IPS DF 4.7 (cell line): ENCODE data around the gene GPR156.
A peak's percentile ranks its signal among the peaks of the same experiment; 100 is the strongest.

ENCODE experiments used
- DNase-seq: peaks from one replicate; pipeline ENCODE4 v3.0.0-alpha.2; 2013; ENCODE audit warnings: low spot score; ENCODE audit errors: extremely low read depth

Gene GPR156

DNA sequence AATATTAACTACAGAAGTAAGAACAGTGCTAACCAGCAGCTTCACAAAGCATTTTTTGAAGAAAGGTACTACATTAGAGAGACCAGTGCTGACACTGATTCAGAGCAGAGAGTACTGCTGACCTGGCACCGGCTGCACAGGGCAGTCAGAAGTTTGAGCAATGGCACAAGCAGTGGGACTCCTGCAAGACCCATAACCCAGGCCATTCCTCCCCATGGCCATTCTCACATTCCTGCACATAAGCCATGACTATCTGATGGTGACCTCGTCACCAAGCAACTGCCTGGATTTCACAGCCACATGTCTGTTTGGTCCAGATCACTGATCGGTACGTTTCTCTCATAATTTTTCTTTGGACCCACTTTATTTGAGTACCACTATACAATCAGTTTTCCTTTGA is 88.7 kb downstream of the GPR156 start:
- DNase-seq = no peak

DNA sequence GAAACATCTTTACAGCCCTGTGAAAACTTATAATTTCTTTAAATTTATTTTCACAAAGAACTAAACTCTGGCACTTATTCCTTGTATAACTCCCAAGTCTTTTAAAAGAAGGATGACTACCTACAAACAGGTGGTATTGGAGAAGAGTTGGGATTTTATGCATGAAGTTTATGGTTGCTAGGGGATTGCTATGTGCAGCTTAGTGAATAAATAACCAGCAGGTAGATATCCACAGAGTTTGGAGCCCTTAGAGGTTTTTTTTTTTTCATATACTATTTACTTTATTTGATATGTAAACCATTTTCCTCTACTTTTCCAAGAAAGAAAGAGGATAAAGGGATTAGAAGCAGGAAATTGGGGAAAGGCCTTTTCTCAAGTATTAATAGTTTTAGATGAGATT is 91.5 kb downstream of the GPR156 start:
- no peak for DNase-seq

DNA sequence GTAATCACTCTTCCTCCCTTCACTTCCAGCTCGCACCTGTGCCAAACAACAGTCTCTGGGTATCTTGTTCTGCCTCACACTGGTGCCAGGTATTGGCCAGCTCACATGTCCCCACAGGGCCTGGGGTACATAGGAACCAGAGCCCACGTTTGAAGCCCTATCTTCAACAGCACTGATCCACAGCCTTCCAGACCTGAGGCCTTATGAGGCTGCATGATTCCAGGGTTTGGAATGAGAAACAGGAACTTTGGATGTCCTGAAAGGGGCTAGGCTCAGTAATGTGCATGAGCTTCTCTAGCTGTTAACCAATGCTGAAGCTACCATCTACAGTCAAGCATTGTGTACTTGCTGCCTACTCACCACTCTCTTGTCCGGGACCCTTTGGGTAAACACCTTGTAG is 92.4 kb downstream of the GPR156 start:
- no peak for DNase-seq

DNA sequence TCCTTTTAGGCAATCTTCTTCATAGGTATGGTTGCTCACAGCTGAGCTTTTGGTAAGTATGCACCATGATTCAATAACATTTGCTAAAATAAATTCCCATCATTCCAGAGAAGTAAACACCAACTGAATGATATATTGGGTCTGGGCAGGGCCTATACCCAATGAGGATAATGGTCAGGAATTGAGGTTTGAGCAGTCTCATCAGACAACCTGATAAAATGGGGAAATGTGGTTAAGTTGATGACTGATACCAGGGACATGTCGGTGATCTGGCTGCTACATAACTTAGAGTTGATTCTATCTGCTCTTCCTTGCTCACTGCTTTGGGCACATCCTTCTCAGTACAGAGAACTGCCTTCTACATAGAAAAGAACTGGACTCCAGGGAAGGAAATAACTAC is 92.9 kb downstream of the GPR156 start:
- no peak for DNase-seq

DNA sequence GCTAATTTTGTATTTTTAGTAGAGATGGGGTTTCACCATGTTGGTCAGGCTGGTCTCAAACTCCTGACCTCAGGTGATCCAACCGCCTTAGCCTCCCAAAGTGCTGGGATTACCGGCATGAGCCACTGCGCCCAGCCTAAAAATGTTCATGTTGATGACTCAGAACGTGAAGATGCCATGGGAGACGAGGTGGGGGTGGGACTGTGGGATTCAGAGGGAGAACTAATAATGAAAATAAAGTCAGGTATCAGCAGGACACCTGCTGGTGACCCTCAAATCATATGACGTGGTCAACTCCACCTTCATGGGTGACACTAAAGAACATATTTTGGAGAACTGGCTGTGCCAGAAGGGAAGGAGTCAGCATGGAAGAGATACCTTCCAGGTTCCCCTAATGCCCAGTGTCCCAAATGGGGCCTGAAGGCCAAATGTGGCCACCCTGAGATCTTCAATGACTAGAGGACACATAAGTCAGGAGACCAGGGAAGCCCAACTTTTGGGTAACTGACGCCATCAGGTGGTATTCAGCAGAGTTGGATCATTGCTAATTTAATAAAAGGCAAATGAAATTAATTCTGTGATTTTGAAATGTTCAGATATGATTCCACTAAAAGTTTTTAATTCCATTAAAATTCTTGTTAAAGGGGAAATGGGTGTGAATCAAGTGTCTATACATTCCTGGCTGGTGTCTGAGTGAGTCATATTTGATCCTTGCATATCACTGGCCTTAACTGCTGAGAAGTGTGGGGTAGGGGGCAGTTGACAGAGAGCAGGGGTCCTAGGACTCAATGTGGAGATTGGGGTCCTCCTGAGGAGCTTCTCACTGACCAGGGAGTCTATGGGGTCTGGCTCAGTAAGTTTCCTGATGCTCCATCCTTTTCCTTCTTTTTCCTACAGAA is 102.2 kb downstream of the GPR156 start:
- no peak for DNase-seq

DNA sequence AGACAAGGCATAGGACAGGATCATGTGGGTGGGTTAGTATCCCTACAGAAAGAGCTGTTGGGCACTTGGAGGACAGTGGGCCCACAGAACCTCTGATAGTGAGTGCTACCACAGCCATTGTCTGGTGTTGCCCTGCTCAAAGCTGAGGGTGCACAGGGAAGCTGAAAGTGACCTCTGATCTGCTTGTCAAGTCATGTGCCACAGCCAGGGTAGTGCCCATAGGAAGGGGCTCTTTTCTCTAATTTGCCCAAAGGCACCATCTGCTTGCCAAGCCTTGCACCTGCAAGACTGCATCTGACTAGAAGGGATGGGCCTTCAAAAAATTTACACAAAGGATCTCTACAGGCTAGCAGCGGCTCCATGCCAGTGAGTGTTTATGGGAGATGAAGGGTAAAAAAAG is 103.4 kb downstream of the GPR156 start:
- no peak for DNase-seq

DNA sequence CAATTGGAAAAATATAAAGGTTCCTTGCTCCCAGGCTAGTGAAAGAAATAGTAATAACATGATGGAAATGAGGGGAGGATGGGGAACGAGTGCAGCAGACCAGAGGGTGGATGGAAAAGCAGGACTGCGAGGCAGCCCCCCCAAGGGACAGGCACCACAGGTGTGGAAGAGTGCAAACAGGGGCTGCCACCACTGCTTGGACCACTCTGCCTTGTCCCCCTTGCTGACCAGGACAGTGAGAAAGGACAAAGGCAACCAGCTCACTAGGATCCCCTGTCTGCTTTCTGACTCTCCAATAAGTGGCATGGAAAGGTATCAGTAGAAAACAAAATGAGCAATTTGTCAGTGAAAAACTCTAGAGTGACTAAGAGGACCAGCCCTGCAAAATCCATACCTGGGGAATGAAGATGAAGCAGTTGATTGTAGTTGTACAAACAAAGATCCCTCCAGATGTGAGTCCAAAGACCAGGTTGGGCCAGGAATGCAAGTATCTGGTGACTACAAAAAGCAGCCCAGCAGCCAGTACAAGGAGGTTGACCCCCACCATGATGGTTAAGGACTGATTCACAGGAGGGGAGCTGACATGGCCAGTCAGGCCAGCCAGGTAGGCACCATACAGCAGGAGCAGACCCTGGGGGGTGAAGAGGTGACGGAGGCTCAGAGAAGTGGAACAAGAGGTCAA is 104.2 kb downstream of the GPR156 start:
- DNase-seq = no peak

DNA sequence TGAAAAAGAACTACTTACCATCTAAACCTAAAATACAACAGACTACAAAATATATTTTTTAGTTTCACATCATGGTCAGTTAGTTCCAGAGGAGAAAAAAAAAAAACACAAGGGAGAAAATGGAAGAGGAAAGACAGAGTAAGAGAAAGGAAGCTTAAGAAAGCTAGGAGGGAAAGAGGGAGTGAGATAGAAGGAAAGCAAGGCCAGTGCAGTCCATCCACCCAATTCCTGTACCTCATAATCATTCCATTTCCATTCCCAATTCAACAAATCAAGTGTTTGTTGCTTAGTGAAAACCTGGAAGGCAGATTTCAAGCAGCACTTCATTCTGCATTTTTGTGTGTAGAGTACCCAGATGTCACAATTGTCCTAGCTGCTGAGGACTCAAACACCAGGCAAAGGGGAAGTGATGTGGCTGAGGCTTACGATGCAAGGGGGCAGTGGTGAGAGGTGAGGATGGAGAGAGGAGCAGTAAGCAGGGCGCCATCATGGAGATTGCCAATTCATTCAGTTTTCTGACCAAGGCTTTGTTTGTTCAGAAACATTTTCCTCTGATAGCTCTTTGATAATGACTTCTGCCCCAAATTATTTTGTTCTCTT is 107.2 kb downstream of the GPR156 start:
- no peak for DNase-seq

DNA sequence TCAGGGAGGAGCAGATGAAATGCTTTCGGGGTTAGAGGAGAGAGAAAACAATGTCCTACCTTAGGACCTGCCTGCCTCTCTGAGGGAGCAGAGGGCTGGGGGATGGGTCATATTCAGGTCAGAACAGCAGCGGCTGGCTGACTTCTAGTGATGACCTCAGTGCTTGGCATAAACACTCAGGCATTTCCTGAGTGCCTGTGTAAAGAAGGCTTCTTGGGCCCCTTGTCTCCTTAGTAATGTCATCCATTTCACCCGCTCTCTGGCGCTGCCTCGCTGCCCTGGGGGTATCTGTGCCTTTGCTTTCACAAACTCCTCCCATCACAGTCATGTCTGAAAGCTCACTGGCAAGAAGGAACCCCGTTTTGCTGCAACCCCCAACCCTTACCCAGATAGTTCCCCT is 107.9 kb downstream of the GPR156 start:
- peak; percentile 25 for DNase-seq

DNA sequence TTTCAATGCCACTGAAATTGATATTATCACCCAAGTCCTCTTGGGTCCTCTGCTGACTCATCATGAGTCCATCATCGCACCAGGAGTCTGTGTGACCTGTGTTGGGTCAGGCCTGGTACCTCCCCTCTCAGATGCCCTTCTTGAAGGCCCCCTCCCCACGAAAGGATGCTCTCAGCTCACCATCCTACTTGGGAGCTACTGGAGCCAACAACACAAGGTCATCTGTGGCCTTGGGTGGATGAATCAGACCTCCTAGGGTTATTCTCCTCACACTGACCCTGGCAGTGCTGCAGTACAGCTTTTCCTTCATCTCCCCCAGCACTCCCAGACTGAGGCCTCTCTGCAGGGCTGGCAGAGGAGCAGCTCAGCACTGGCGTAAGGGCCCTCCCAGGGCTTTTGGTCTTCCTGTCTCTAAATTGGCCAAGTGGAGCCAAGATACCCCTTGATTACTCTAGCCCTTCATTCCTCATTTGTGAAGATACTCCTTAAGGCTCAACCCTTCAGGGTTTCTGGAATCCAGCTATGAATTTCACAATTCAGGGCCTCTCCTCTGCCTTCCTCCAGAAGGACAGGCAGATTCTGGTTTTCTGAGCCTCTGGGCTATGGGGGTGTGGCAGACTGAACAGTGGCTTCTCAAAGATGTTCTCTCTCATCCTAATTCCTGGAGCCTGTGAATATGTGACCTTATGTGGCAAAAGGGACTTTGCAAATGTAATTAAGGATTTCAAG is 110.0 kb downstream of the GPR156 start:
- DNase-seq = no peak

DNA sequence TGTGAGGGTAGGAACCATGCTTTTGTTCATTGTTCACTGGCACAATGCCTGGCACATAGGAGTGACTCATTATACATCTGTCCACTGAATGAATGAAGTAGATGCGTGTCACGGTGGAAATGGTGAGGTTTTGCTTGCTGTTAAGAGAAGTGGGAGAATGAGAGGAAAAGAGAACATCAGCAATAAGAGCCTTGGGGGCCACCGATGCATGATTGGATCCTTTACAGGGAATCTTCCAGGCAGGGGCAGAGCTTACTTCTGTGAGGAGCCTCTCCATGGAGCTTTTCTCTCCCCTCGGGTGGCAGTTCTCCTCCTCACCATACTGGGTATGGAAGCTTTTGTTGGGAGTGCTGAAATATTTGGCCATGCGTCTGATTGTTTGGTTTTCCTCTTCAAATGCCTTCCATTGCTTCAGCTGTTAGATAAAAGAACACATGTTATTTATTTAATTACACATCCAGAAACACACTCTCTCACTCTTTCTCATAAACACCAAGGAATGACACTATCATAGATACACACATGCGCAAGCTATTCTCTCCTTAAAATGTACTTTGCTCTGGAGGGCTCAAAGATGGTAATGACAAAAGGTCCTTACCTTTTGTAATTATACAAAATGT is 111.9 kb downstream of the GPR156 start:
- no peak for DNase-seq

DNA sequence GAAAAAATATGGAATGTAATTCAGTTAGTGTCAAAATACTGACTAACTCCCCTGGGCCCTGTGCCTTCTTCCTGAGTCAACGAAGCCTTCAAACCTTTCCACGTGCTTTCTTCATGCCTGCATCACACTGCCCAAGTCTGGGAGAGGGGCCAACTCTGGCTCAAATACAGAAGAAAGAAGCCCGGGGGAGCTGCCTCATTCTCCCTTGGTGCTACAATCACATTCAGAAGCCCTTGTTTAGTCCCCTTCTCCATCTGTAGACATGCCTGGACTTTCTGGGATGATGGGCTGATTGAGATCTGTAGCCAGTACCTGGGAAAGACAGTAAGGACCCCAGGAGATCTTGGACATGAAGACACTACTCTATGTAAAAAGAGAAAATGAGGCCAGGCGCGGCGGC is 113.0 kb downstream of the GPR156 start:
- no peak for DNase-seq

DNA sequence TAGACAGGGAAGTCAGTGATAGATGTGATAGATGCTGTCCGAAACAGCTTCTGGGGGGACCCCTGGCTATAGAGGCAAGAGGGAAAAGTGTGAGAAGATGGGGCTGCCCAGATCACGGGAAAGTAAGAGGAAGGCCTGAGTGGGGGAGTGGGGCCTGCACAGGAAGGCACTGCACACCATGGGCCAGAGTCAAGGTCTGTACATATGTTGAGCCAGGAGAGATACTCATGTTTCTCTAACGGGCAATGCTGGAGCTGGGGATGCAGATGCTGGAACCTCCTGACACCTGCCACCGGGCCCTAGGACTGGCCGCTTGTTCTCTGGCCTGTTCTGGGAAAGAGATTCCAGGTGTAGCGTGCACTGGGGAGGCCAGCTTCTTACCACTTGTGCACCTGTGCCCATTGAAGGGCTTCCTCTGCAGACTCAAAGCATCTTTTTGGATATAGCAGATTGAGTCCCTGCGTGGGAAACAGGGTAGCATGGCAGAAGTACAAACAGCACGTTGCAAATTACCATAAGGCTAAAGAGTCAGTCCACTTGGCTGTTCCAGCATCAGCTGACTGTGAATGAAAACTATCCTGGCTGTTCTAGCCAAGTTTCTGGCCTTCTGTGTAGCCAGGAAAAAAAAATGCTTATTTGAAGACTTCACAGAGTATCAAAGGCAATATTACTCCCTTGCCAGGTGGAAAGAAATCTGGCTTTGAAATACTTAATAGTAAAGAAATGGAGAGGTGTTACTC is 113.7 kb downstream of the GPR156 start:
- DNase-seq = no peak

DNA sequence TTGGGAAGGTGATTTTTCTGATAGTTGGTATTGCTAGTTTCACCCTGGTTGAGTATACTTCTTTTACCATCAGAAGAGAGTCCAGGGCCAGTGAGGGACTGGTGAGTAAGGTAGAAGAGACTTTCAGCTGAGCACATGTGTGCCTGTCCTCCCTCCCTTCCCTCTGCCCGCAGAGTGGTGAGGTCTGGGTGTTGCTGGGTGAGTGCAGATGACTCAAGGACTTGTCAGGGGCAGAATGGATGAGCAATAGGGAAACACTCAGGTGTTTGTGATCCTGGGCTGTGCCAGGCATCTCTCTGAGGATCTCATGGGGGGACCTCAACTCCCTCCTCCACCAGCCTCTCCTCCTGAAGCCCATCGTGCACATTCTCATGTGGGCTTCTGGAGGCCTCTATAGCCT is 114.8 kb downstream of the GPR156 start:
- DNase-seq = no peak

DNA sequence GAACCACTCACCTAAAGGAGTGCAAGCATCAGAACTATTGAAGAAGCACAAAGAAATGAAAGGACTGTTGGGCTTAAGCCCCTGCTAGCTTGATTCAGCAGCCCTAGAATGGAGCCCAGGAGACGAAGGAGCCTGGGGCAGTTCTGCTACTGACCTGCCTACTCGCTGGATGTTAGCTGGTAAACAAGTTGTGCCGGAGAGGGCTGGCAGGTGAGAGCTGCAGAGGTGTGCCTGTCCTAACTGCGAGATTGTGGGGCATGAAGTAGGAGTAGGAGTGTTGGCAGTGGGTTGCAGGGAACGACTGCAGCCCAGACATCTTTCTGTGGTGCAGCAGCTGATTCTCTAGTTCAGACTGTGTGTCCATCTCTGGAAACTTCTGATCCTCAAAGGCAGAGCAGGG is 115.6 kb downstream of the GPR156 start:
- DNase-seq = no peak

DNA sequence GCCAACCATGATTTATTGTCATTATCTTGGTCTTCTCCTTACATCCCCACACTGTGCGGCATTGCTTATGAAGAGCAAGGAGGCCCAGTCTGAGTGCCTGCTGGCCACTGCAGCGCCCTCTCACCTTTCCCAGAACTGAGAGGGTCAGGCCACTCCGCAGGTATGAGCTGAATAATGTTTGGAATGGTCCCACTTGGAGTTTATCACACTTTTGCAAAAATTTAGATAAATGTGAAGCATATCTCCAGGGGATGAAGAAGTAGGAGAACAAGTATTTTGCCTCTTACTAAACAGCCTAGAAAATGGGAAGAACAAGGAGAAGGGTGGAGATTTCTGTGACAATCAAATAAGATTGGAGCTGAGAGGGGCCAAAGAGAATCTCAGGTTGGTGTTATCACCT is 116.4 kb downstream of the GPR156 start:
- DNase-seq = no peak

DNA sequence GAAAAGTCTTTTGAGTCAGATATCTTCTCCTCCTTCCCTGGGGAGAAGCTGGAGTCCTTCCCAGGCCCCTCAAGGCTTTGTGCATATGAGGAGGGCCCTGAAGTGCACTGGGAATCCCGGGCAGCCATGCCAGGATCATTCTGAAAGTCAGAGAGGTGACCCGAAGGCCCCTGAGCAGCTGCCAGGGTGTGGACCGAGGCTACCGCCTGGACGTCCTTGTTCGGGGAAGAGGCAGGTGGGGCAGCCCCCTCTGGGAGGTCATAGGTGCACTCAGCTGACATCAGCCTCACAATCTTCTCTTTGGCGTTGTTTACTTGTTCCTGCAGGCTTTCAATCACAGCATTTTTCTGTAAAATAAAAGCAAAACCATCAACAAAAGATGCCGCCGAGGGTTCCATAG is 117.0 kb downstream of the GPR156 start:
- DNase-seq = no peak

DNA sequence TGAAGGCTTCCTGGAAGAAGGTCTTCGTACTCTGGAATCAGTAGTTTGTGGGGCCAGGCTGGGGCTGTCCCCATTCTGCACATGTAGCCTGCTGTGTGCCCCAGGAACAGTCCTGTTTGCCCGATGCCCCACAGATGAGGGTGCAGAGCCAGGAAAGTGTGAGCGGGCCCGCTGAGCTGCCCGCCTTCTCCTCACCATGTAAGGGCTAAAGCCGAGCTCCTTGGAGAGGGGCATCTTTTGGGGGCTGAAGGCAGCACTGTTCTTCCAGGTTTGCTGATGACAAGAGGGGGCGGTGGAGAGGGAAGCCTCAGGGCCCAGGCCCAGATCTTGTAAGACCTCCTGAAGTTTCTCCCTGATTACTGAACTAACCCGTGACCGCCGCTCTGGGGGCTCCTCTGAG is 117.5 kb downstream of the GPR156 start:
- DNase-seq = no peak

DNA sequence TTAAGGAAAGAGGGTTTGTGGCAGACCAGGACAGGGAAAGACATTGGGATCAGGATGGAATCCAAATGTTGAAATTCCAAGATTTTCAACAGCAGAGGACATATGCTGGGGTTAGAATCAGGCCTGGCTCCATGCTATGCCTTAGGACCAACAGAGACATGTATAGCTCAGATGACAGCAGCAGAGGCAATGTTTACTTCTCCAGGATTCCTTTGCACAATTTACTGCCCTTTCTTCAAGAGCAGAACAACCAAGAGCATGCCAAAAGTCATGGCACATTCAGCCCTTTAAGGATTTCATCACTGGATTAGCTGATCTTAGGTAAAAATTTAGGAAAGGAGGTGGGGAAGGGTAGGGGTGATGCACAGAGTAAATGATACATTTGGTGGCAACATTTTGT is 121.2 kb downstream of the GPR156 start:
- no peak for DNase-seq

DNA sequence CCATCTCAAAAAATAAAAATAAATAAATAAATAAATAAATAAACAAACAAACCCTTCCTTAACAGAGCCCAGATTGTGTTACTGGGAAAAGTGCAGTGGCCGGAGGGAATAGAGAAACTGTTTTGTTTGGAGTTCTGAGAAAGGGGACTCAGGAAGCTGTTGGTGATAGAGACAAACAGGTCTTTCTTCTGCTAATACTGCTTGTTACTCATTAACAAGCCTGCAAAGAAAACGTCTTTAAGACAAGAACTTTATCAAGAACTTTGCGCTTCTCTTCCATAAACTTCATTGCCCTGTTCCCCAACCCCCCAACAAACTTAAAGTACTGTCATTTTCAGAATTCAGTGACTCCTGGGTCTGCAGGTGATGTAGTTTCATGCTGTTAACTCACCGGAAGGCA is 122.0 kb downstream of the GPR156 start:
- DNase-seq = no peak

DNA sequence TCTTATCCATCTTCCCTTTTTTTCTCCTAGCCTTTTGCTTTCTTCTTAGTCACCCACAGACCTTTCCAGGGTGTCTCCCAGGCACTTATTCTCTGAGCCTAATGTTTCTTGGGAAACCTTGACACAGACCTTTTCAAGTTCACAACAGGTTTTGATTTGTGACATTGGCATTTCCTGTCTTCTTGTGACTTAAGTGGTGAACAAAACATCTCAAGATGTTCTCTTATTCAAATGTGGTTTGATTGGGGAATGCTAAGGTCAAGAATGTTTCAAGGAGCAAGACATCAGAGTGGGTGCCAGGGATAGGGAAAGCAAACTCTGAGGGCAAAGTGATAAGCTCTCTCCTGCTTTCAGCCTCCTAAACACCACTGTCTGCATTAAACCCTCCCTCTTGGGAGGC is 122.6 kb downstream of the GPR156 start:
- no peak for DNase-seq
